Adipocyte (in vitro differentiated cells): ENCODE results near the gene SLC25A38.
"Not testable (repeated sequence)": the region's sequence is repeated elsewhere in the genome, so short reads cannot be mapped to it uniquely, and the experiment has no call there.

Experiments used
- DNase-seq: peaks from one replicate; pipeline ENCODE4 v3.0.0-alpha.2; 2015; ENCODE audit warnings: low read depth
- H3K27me3 ChIP-seq: replicated peaks from 2 replicates; pipeline ENCODE4 v1.7.0; 2013; ENCODE audit warnings: mild to moderate bottlenecking, low read length, moderate library complexity; ENCODE audit not compliant: control insufficient read depth, insufficient read depth
- H3K36me3 ChIP-seq: 2 replicates; pipeline ENCODE4 v1.7.0; 2013; ENCODE audit warnings: low read length, mild to moderate bottlenecking, moderate library complexity; ENCODE audit not compliant: control insufficient read depth, insufficient read depth, severe bottlenecking
- H3K4me1 ChIP-seq: 2 replicates; pipeline ENCODE4 v1.7.0; 2013; ENCODE audit warnings: mild to moderate bottlenecking, low read length, moderate library complexity; ENCODE audit not compliant: control insufficient read depth, insufficient read depth
- H3K4me3 ChIP-seq: 2 replicates; pipeline ENCODE4 v1.7.0; 2013; ENCODE audit warnings: mild to moderate bottlenecking, low read length, moderate library complexity
- H3K9ac ChIP-seq: 2 replicates; pipeline ENCODE4 v1.7.0; 2013; ENCODE audit warnings: mild to moderate bottlenecking, low read length, moderate library complexity
- H3K9me3 ChIP-seq: 2 replicates; pipeline ENCODE4 v1.7.0; 2013; ENCODE audit warnings: mild to moderate bottlenecking, low read length, moderate library complexity; ENCODE audit not compliant: control insufficient read depth

The SLC25A38 gene

GRCh38 chr3:39350714-39351113, 32.5 kb upstream of the SLC25A38 start:
- Histone ChIP-seq H3K9me3 (no peaks in the 10 kb centered on the region), H3K27me3 (peaks cover 8% of the 10 kb centered on the region), H3K4me1 (no peaks in the 10 kb centered on the region), H3K4me3 (no peak overlapping the region), H3K9ac (no peak overlapping the region), H3K36me3 (no peaks in the 10 kb centered on the region)
- no peak for DNase-seq

- H3K27me3 ChIP-seq, H3K9ac ChIP-seq, DNase-seq, H3K4me1 ChIP-seq, H3K36me3 ChIP-seq, H3K9me3 ChIP-seq, H3K4me3 ChIP-seq: not testable (repeated sequence)
Observed at GRCh38 chr3:39351134-39351533, 32.0 kb upstream of the SLC25A38 start.

- H3K27me3 ChIP-seq, H3K9ac ChIP-seq, H3K9me3 ChIP-seq, DNase-seq, H3K36me3 ChIP-seq, H3K4me3 ChIP-seq, H3K4me1 ChIP-seq: not testable (repeated sequence)
Observed at GRCh38 chr3:39353168-39353927, 29.8 kb upstream of the SLC25A38 start.

GRCh38 chr3:39358333-39358732, 24.8 kb upstream of the SLC25A38 start:
- Histone ChIP-seq H3K9me3 (peaks cover under 1% of the 10 kb centered on the region), H3K4me3 (no peak overlapping the region)
- DNase-seq: no peak

GRCh38 chr3:39361252-39361927, 21.8 kb upstream of the SLC25A38 start:
- peaks cover 2% of the 10 kb centered on the region for H3K9me3 ChIP-seq
- no peak for DNase-seq
- no peaks in the 10 kb centered on the region for H3K36me3 ChIP-seq
- H3K27me3 ChIP-seq: peaks cover 4% of the 10 kb centered on the region
- no peaks in the 10 kb centered on the region for H3K4me1 ChIP-seq
- no peak overlapping the region for H3K4me3 ChIP-seq
- H3K9ac ChIP-seq: no peak overlapping the region

More at GRCh38 chr3:39358333-39358732, 24.8 kb upstream of the SLC25A38 start:
- Histone ChIP-seq H3K27me3 (peaks cover 4% of the 10 kb centered on the region), H3K4me1 (no peaks in the 10 kb centered on the region), H3K36me3 (no peaks in the 10 kb centered on the region), H3K9ac (no peak overlapping the region)

GRCh38 chr3:39362192-39362591, 21.0 kb upstream of the SLC25A38 start:
- no peak overlapping the region for H3K4me3 ChIP-seq

GRCh38 chr3:39362812-39363211, 20.4 kb upstream of the SLC25A38 start:
- no peak for DNase-seq
- Histone ChIP-seq H3K4me1 (no peaks in the 10 kb centered on the region), H3K27me3 (peaks cover 4% of the 10 kb centered on the region), H3K9ac (no peak overlapping the region), H3K4me3 (no peak overlapping the region), H3K9me3 (peaks cover 2% of the 10 kb centered on the region), H3K36me3 (no peaks in the 10 kb centered on the region)

More at GRCh38 chr3:39362192-39362591, 21.0 kb upstream of the SLC25A38 start:
- peaks cover 2% of the 10 kb centered on the region for H3K9me3 ChIP-seq
- no peaks in the 10 kb centered on the region for H3K4me1 ChIP-seq
- H3K27me3 ChIP-seq: peaks cover 4% of the 10 kb centered on the region
- no peak for DNase-seq
- no peak overlapping the region for H3K9ac ChIP-seq
- no peaks in the 10 kb centered on the region for H3K36me3 ChIP-seq

GRCh38 chr3:39370450-39370849, 12.7 kb upstream of the SLC25A38 start:
- not testable (repeated sequence) for H3K9ac ChIP-seq, H3K27me3 ChIP-seq, H3K9me3 ChIP-seq, DNase-seq, H3K36me3 ChIP-seq, H3K4me3 ChIP-seq, H3K4me1 ChIP-seq

- DNase-seq: no peak
- Histone ChIP-seq H3K4me3 (no peak overlapping the region), H3K9ac (no peak overlapping the region), H3K27me3 (peaks cover 13% of the 10 kb centered on the region), H3K36me3 (no peaks in the 10 kb centered on the region), H3K4me1 (no peaks in the 10 kb centered on the region), H3K9me3 (no peaks in the 10 kb centered on the region)
Observed at GRCh38 chr3:39372833-39373232, 10.3 kb upstream of the SLC25A38 start.

GRCh38 chr3:39376959-39377634, 6.1 kb upstream of the SLC25A38 start:
- Histone ChIP-seq H3K4me1 (no peaks in the 10 kb centered on the region), H3K27me3 (peaks cover 13% of the 10 kb centered on the region), H3K9ac (no peak overlapping the region), H3K9me3 (no peaks in the 10 kb centered on the region), H3K36me3 (no peaks in the 10 kb centered on the region), H3K4me3 (no peak overlapping the region)
- no peak for DNase-seq

GRCh38 chr3:39378088-39378487, 5.1 kb upstream of the SLC25A38 start:
- Histone ChIP-seq H3K4me3 (no peak overlapping the region), H3K9ac (no peak overlapping the region), H3K4me1 (peaks cover 6% of the 10 kb centered on the region), H3K36me3 (no peaks in the 10 kb centered on the region), H3K9me3 (no peaks in the 10 kb centered on the region), H3K27me3 (peaks cover 12% of the 10 kb centered on the region)
- DNase-seq: peak; percentile 27
